ENCODE results near the gene PPP1R7.

DNA sequence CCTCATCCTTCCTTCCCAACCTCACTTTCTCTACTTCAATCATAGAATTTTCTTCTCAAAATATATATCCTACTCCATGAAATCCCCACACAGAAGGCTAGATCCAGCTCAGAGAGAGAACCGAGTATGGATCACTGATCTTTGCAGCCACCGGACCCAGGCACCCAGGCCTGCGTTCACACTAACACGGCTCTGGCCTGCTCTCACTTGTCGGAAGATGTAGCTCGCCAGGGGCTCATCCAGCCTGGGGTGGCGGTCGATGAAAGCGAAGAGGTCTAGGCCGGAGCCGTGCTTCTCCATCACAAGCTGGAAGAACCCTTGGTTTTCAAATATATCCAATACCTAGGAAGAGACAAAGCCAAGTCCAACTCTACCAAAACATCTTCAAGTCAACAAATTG lies 35.4 kb upstream of the PPP1R7 start:
- TF ChIP-seq, protein P1, sequence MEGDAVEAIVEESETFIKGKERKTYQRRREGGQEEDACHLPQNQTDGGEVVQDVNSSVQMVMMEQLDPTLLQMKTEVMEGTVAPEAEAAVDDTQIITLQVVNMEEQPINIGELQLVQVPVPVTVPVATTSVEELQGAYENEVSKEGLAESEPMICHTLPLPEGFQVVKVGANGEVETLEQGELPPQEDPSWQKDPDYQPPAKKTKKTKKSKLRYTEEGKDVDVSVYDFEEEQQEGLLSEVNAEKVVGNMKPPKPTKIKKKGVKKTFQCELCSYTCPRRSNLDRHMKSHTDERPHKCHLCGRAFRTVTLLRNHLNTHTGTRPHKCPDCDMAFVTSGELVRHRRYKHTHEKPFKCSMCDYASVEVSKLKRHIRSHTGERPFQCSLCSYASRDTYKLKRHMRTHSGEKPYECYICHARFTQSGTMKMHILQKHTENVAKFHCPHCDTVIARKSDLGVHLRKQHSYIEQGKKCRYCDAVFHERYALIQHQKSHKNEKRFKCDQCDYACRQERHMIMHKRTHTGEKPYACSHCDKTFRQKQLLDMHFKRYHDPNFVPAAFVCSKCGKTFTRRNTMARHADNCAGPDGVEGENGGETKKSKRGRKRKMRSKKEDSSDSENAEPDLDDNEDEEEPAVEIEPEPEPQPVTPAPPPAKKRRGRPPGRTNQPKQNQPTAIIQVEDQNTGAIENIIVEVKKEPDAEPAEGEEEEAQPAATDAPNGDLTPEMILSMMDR (IDR thresholded peaks at IDR 0.05; ENCODE audit: low read depth, low read length, missing input control), result no peak
- no peak for TF ChIP-seq GABPA (IDR thresholded peaks at IDR 0.05 in 1 of 2, conservative IDR thresholded peaks at IDR 0.05 in 1 of 2)
- TF ChIP-seq RAD21 (IDR thresholded peaks at IDR 0.05), result no peak
- no peak for TF ChIP-seq HNF4G (IDR thresholded peaks at IDR 0.05)
- no peak for TF ChIP-seq EGR1 (IDR thresholded peaks at IDR 0.05; ENCODE audit: low read depth in 2 of 2)
- TF ChIP-seq, protein P2, sequence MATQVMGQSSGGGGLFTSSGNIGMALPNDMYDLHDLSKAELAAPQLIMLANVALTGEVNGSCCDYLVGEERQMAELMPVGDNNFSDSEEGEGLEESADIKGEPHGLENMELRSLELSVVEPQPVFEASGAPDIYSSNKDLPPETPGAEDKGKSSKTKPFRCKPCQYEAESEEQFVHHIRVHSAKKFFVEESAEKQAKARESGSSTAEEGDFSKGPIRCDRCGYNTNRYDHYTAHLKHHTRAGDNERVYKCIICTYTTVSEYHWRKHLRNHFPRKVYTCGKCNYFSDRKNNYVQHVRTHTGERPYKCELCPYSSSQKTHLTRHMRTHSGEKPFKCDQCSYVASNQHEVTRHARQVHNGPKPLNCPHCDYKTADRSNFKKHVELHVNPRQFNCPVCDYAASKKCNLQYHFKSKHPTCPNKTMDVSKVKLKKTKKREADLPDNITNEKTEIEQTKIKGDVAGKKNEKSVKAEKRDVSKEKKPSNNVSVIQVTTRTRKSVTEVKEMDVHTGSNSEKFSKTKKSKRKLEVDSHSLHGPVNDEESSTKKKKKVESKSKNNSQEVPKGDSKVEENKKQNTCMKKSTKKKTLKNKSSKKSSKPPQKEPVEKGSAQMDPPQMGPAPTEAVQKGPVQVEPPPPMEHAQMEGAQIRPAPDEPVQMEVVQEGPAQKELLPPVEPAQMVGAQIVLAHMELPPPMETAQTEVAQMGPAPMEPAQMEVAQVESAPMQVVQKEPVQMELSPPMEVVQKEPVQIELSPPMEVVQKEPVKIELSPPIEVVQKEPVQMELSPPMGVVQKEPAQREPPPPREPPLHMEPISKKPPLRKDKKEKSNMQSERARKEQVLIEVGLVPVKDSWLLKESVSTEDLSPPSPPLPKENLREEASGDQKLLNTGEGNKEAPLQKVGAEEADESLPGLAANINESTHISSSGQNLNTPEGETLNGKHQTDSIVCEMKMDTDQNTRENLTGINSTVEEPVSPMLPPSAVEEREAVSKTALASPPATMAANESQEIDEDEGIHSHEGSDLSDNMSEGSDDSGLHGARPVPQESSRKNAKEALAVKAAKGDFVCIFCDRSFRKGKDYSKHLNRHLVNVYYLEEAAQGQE (IDR thresholded peaks at IDR 0.05), result no peak

All from liver (tissue), 3 donors.